H9 (cell line): ENCODE results near the gene TRIM17. TPM values are rescaled to one million over a fixed set of nuclear protein-coding genes. Genes with fewer than 3 reads are reported as not detected.

Experiments
- DNase-seq: peaks from one replicate; pipeline ENCODE4 v3.0.0-alpha.2; 2017
- H2AFZ ChIP-seq: one replicate; pipeline ENCODE4 v1.6.1; 2013; ENCODE audit warnings: mild to moderate bottlenecking, low read length, control low read depth, moderate library complexity
- H2AK5ac ChIP-seq: 2 replicates; pipeline ENCODE4 v1.6.1; 2013; ENCODE audit warnings: low read length, control low read depth, mixed read lengths; ENCODE audit not compliant: insufficient read length
- H2BK120ac ChIP-seq: one replicate; pipeline ENCODE4 v1.6.1; 2013; ENCODE audit warnings: low read depth, mild to moderate bottlenecking, low read length, control low read depth, inconsistent platforms; ENCODE audit not compliant: poor library complexity, severe bottlenecking
- H2BK12ac ChIP-seq: 2 replicates; pipeline ENCODE4 v1.6.1; 2013; ENCODE audit warnings: low read length, control low read depth, mixed read lengths, low read depth; ENCODE audit not compliant: insufficient read length
- H2BK15ac ChIP-seq: 2 replicates; pipeline ENCODE4 v1.6.1; 2013; ENCODE audit warnings: low read depth, low read length, control low read depth
- H2BK20ac ChIP-seq: one replicate; pipeline ENCODE4 v1.6.1; 2013; ENCODE audit warnings: low read depth, mild to moderate bottlenecking, low read length, control low read depth, inconsistent platforms; ENCODE audit not compliant: poor library complexity, severe bottlenecking
- H2BK5ac ChIP-seq: 2 replicates; pipeline ENCODE4 v1.6.1; 2013; ENCODE audit warnings: low read length, control low read depth, mixed read lengths; ENCODE audit not compliant: insufficient read length
- H3K14ac ChIP-seq: 2 replicates; pipeline ENCODE4 v1.6.1; 2013; ENCODE audit warnings: low read length, control low read depth; ENCODE audit not compliant: insufficient read depth
- H3K18ac ChIP-seq: 2 replicates; pipeline ENCODE4 v1.6.1; 2013; ENCODE audit warnings: low read depth, mild to moderate bottlenecking, mixed read lengths, low read length, control low read depth; ENCODE audit not compliant: insufficient read length
- H3K23ac ChIP-seq: 2 replicates; pipeline ENCODE4 v1.6.1; 2013; ENCODE audit warnings: low read length, control low read depth, mixed read lengths, low read depth; ENCODE audit not compliant: insufficient read length
- H3K23me2 ChIP-seq: 2 replicates; pipeline ENCODE4 v1.6.1; 2013; ENCODE audit warnings: low read depth, mild to moderate bottlenecking, mixed read lengths, low read length, control low read depth; ENCODE audit not compliant: insufficient read length, poor library complexity, severe bottlenecking
- H3K27ac ChIP-seq: 2 replicates; pipeline ENCODE4 v1.5.1; 2013; ENCODE audit warnings: low read length, control low read depth, mixed read lengths, low read depth; ENCODE audit not compliant: insufficient read length
- H3K27me3 ChIP-seq: 2 replicates; pipeline ENCODE4 v1.6.1; 2013; ENCODE audit warnings: low read length, control low read depth, inconsistent platforms; ENCODE audit not compliant: insufficient read depth
- H3K4ac ChIP-seq: 2 replicates; pipeline ENCODE4 v1.6.1; 2013; ENCODE audit warnings: low read depth, mild to moderate bottlenecking, control low read depth, inconsistent platforms, low read length, moderate library complexity
- H3K4me1 ChIP-seq: 2 replicates; pipeline ENCODE4 v1.6.1; 2013; ENCODE audit warnings: low read length, control low read depth, inconsistent platforms; ENCODE audit not compliant: insufficient read depth
- H3K4me2 ChIP-seq: 2 replicates; pipeline ENCODE4 v1.6.1; 2013; ENCODE audit warnings: low read length, control low read depth, mixed read lengths; ENCODE audit not compliant: insufficient read length, insufficient read depth
- H3K56ac ChIP-seq: 2 replicates; pipeline ENCODE4 v1.6.1; 2013; ENCODE audit warnings: low read depth, mild to moderate bottlenecking, mixed read lengths, low read length, control low read depth; ENCODE audit not compliant: insufficient read length
- H3K79me1 ChIP-seq: 2 replicates; pipeline ENCODE4 v1.6.1; 2013; ENCODE audit warnings: low read depth, mild to moderate bottlenecking, moderate library complexity, low read length, control low read depth, inconsistent platforms; ENCODE audit not compliant: insufficient read depth, poor library complexity, severe bottlenecking
- H3K79me2 ChIP-seq: 2 replicates; pipeline ENCODE4 v1.6.1; 2013; ENCODE audit warnings: low read length, control low read depth, inconsistent platforms; ENCODE audit not compliant: insufficient read depth
- H3K9ac ChIP-seq: 2 replicates; pipeline ENCODE4 v1.6.1; 2013; ENCODE audit warnings: low read length, control low read depth, mixed read lengths; ENCODE audit not compliant: insufficient read length; ENCODE audit errors: extremely low read depth
- H3K9me3 ChIP-seq: one replicate; pipeline ENCODE4 v1.6.1; 2013; ENCODE audit warnings: low read depth, low read length, inconsistent platforms; ENCODE audit not compliant: control insufficient read depth
- H3T11ph ChIP-seq: one replicate; pipeline ENCODE4 v1.6.1; 2013; ENCODE audit warnings: mild to moderate bottlenecking, low read length, control low read depth, inconsistent platforms
- H4K20me1 ChIP-seq: one replicate; pipeline ENCODE4 v1.6.1; 2013; ENCODE audit not compliant: control insufficient read depth, insufficient read length, insufficient read depth
- H4K5ac ChIP-seq: 2 replicates; pipeline ENCODE4 v1.6.1; 2013; ENCODE audit warnings: low read depth, mild to moderate bottlenecking, mixed read lengths, low read length, control low read depth; ENCODE audit not compliant: insufficient read length
- H4K8ac ChIP-seq: replicated peaks from 2 replicates; pipeline ENCODE4 v1.6.1; 2013; ENCODE audit warnings: low read length, control low read depth, mixed read lengths, low read depth; ENCODE audit not compliant: insufficient read length
- H4K91ac ChIP-seq: 2 replicates; pipeline ENCODE4 v1.6.1; 2013; ENCODE audit warnings: low read depth, mild to moderate bottlenecking, moderate library complexity, mixed read lengths, low read length, control low read depth; ENCODE audit not compliant: insufficient read length
- H3K27ac Mint-ChIP-seq, 3 experiments: 2 replicates in 2 of 3; 3 replicates in 1 of 3; pipeline ENCODE4 v1.8.0; 2020 to 2021; ENCODE audit warnings: mixed read lengths in 3 of 3, mild to moderate bottlenecking in 1 of 3, moderate library complexity in 1 of 3
- H3K27me3 Mint-ChIP-seq: 2 replicates; pipeline ENCODE4 v1.8.0; 2021; ENCODE audit warnings: low read depth, mild to moderate bottlenecking, moderate library complexity, mixed read lengths
- H3K36me3 Mint-ChIP-seq, 3 experiments: 2 replicates in 2 of 3; 3 replicates in 1 of 3; pipeline ENCODE4 v1.8.0; 2020 to 2021; ENCODE audit warnings: low read depth in 3 of 3, mixed read lengths in 3 of 3; ENCODE audit not compliant: insufficient read depth in 1 of 3
- H3K4me1 Mint-ChIP-seq, 2 experiments: 2 replicates each; pipeline ENCODE4 v1.8.0; 2020; ENCODE audit warnings: mixed read lengths in 2 of 2
- H3K4me3 Mint-ChIP-seq, 2 experiments: 2 replicates in 1 of 2; 3 replicates in 1 of 2; pipeline ENCODE4 v1.8.0; 2020 to 2021; ENCODE audit warnings: mild to moderate bottlenecking in 2 of 2, mixed read lengths in 2 of 2, moderate library complexity in 1 of 2
- H3K9me3 Mint-ChIP-seq, 2 experiments: 2 replicates in 1 of 2; 3 replicates in 1 of 2; pipeline ENCODE4 v1.8.0; 2020; ENCODE audit warnings: mild to moderate bottlenecking in 2 of 2, mixed read lengths in 2 of 2, moderate library complexity in 1 of 2
- CTCF ChIP-seq: fragments of 200-600 bp; sonication (generic); conservative IDR thresholded peaks from 3 replicates; pipeline ENCODE4 v1.8.0; 2021; ENCODE audit warnings: antibody characterized with exemption, mild to moderate bottlenecking
- WGBS: extraction: QIAGEN DNeasy Blood & Tissue Kit; methylation state at CpG from one replicate; pipeline ENCODE4 v1.1.7; 2013; ENCODE audit warnings: missing lambda C conversion rate, low lambda C conversion rate, mixed read lengths; ENCODE audit not compliant: insufficient read length; ENCODE audit errors: extremely low coverage; 5-methylcytosine and 5-hydroxymethylcytosine counted together
- total RNA-seq: library from RNA; stranded (reverse); gene quantifications from 2 replicates; pipeline ENCODE4 v1.2.1, GENCODE V29; 2021

The TRIM17 gene
- total RNA-seq, 1 experiment from 2014 or later: 2.8 TPM

DNA sequence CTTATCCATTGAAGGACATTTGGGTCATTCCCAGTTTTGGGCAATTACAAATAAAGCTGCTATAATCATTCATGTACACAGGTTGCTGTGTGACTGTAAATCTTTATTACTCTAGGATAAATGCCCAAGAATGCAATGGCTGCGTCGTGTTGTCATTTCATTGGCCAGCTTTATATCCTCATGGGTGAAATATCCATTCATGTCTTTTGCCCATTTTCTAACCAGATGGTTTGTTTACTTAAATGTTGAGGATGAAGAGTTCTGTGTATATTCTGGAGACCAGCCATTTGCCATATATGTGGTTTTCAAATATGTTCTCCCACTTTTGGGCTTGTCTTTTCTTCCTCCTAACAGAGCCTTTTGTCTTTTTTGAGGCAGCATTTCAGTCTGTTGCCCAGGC, 35.3 kb downstream of the TRIM17 start:
- Histone ChIP-seq H3T11ph (no peak overlapping the region), H2BK15ac (no peak overlapping the region), H3K79me2 (no peaks in the 10 kb centered on the region), H4K91ac (no peak overlapping the region), H2BK120ac (no peak overlapping the region), H2BK5ac (no peak overlapping the region), H2BK20ac (no peak overlapping the region), H4K5ac (no peak overlapping the region), H3K27ac (no peak overlapping the region), H3K4ac (no peak overlapping the region), H3K9ac (no peak overlapping the region), H4K20me1 (no peaks in the 10 kb centered on the region), H3K14ac (no peak overlapping the region), H3K9me3 (no peaks in the 10 kb centered on the region), H3K27me3 (peaks cover 9% of the 10 kb centered on the region; the same call in 1 of the 2 replicates), H2AK5ac (no peak overlapping the region), H2AFZ (no peak overlapping the region), H3K79me1 (no peaks in the 10 kb centered on the region), H3K23me2 (peaks cover 12% of the 10 kb centered on the region), H2BK12ac (no peak overlapping the region), H3K4me1 (no peaks in the 10 kb centered on the region), H3K4me2 (no peak overlapping the region), H4K8ac (no peak overlapping the region), H3K23ac (no peak overlapping the region), H3K56ac (no peak overlapping the region), H3K18ac (no peak overlapping the region)
- Mint-ChIP-seq H3K36me3 (no peaks in the 10 kb centered on the region), H3K4me3 (no peak overlapping the region), H3K9me3 (no peaks in the 10 kb centered on the region), H3K4me1 (peaks cover 9 to 17% of the 10 kb centered on the region in 2 experiments), H3K27ac (no peak overlapping the region), H3K27me3 (peaks cover 77% of the 10 kb centered on the region)
- DNase-seq: no peak
- WGBS: no CpG with 5 or more reads among the region's 2 CpGs
- TF ChIP-seq CTCF: no peak
